GM12801 (cell line): ENCODE results near the gene THEM5.

Source experiments
- TF ChIP-seq, protein P1 (sequence below): IDR thresholded peaks from one replicate; pipeline ENCODE4 v1.5.1; 2011; ENCODE audit warnings: control low read depth; ENCODE audit not compliant: insufficient read length; ENCODE audit errors: extremely low read depth

The THEM5 gene

DNA sequence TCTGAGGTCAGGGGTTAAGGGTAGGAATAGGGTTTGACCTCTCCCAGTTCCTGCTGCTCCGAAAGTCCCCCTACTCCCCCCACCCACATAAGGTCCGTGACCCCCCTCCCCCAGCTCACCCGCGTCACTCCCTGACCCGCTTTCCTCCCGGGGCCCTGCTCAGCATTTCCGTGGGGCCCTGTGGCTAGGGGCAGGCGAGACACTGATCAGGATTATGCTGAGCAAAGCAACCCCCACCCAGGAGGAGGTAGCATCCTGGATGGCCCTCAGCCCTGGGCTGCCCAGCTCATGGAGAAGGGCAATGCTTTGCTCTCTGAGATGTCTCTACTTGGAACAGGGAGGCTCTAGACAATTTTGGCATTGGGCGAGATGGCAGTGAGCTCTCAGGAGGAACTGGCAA, 25.7 kb downstream of the THEM5 start:
- TF ChIP-seq, protein P1, sequence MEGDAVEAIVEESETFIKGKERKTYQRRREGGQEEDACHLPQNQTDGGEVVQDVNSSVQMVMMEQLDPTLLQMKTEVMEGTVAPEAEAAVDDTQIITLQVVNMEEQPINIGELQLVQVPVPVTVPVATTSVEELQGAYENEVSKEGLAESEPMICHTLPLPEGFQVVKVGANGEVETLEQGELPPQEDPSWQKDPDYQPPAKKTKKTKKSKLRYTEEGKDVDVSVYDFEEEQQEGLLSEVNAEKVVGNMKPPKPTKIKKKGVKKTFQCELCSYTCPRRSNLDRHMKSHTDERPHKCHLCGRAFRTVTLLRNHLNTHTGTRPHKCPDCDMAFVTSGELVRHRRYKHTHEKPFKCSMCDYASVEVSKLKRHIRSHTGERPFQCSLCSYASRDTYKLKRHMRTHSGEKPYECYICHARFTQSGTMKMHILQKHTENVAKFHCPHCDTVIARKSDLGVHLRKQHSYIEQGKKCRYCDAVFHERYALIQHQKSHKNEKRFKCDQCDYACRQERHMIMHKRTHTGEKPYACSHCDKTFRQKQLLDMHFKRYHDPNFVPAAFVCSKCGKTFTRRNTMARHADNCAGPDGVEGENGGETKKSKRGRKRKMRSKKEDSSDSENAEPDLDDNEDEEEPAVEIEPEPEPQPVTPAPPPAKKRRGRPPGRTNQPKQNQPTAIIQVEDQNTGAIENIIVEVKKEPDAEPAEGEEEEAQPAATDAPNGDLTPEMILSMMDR, result no peak

- TF ChIP-seq, protein P1, result no peak
Measured at GRCh38 chr1:151825751-151826660, 27.5 kb downstream of the THEM5 start.

GRCh38 chr1:151825204-151825603, 28.3 kb downstream of the THEM5 start:
- TF ChIP-seq, protein P1, result no peak

DNA sequence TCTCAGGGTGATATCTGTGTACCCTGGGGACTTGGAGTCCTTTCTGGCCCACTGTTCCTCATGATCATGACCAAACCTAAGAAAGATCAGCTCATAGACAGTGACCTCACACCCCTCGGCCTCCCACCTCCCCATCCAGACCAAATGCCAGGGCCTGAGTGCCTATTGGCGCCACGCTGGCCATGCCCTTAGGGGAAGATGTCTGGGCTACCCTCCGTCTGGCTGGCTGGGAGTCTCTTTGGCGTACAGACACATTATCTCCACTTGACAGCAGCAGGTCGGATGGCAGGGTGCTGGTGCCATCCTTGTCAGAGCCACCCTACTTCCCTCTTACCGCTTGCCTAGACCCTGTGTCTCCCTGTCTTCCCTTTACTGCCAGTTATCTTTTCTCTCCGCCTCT, 30.3 kb downstream of the THEM5 start:
- TF ChIP-seq, protein P1, result no peak

GRCh38 chr1:151822404-151822803, 31.1 kb downstream of the THEM5 start:
- TF ChIP-seq, protein P1, result no peak

- TF ChIP-seq, protein P1, result no peak
Measured at GRCh38 chr1:151820940-151821339, 32.6 kb downstream of the THEM5 start.

DNA sequence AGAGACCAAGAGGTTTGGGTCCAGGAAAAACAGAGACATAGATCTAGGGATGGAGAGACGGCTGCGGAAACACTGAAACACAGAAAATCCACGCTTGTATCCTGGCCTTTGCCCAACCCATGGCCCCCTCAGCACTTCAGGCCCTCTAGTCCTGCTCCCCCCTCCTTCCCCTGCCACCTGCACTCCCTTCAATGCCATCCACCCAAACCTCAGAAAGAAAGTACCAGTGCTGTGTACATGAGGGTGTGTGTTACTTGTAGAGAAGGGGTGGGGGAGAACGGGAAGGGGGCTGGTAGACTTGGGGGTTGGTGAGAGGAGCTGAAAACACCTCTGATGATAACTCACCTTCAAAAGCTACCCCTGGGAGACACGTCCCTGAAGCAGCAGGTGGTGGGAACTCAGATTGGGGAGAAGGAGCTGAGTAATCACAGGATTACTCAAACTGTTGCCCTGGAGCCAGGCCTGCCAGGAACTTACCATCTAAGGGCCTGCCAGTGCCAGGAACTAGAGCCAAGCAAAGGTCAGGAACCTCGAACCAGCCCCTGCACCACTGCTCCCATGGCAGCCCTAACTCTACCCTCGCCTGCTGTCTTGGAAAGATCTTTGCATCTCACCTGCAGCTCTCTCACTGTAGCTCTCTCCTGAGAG, 33.4 kb downstream of the THEM5 start:
- TF ChIP-seq, protein P1, result no peak
